ENCODE measurements around the gene SMG9.

The SMG9 gene

GRCh38 chr19:43784981-43785808 lies 30.4 kb upstream of the SMG9 start:
- no peak overlapping the region for H3K4me3 ChIP-seq (ENCODE audit: low read depth, low read length)
- DNase-seq (ENCODE audit: low read depth) = peak; percentile 71
- TF ChIP-seq POLR2A (IDR thresholded peaks at IDR 0.05; ENCODE audit: extremely low read depth, insufficient read length) = no peak
- TF ChIP-seq CTCF (IDR thresholded peaks at IDR 0.05; ENCODE audit: low read depth, low read length) = peak; percentile 87

- DNase-seq (ENCODE audit: low read depth) = peak; percentile 66
- no peak overlapping the region for H3K4me3 ChIP-seq (ENCODE audit: low read depth, low read length)
- TF ChIP-seq MAX (IDR thresholded peaks at IDR 0.05; ENCODE audit: low read depth, low read length) (no peak), POLR2A (IDR thresholded peaks at IDR 0.05; ENCODE audit: extremely low read depth, insufficient read length) (no peak), CTCF (IDR thresholded peaks at IDR 0.05; ENCODE audit: low read depth, low read length) (no peak), MYC (IDR thresholded peaks at IDR 0.05; ENCODE audit: low read depth, low read length) (no peak)
Observed at GRCh38 chr19:43784241-43784980, 29.6 kb upstream of the SMG9 start.

GRCh38 chr19:43783636-43784035 lies 28.9 kb upstream of the SMG9 start:
- no peak for TF ChIP-seq CTCF (IDR thresholded peaks at IDR 0.05; ENCODE audit: low read depth, low read length)
- TF ChIP-seq MYC (IDR thresholded peaks at IDR 0.05; ENCODE audit: low read depth, low read length) = no peak
- no peak for TF ChIP-seq MAX (IDR thresholded peaks at IDR 0.05; ENCODE audit: low read depth, low read length)
- no peak for TF ChIP-seq POLR2A (IDR thresholded peaks at IDR 0.05; ENCODE audit: extremely low read depth, insufficient read length)
- no peak overlapping the region for H3K4me3 ChIP-seq (ENCODE audit: low read depth, low read length)
- no peak for DNase-seq (ENCODE audit: low read depth)

DNA sequence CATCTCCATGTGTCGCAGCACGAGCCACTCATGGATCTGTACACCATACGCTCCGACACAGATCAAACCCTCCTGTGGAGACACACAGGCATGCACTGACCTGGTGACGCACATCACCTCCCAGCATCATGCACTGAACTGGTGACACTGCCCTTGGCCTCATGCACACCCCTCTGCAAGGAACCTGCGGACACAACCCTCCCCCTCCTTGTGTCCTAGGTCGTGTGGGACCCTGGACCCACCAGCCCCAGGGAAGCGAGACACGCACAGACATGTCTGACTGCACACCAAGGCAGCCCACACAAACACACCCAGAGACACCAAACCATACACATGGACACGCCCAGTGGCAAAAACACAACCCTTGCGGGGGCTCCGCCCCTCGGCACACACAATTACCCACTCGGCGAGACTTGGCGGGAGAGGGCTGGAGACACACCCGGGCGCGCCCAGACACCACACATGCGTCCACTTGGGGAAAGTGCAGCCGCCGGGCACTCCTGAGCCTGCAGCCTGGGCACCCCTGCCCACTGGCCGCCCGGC lies 28.0 kb upstream of the SMG9 start:
- no peak overlapping the region for H3K4me3 ChIP-seq (ENCODE audit: low read depth, low read length)
- no peak for DNase-seq (ENCODE audit: low read depth)
- no peak for TF ChIP-seq CTCF (IDR thresholded peaks at IDR 0.05; ENCODE audit: low read depth, low read length)
- no peak for TF ChIP-seq MYC (IDR thresholded peaks at IDR 0.05; ENCODE audit: low read depth, low read length)
- no peak for TF ChIP-seq POLR2A (IDR thresholded peaks at IDR 0.05; ENCODE audit: extremely low read depth, insufficient read length)
- TF ChIP-seq MAX (IDR thresholded peaks at IDR 0.05; ENCODE audit: low read depth, low read length) = no peak

DNA sequence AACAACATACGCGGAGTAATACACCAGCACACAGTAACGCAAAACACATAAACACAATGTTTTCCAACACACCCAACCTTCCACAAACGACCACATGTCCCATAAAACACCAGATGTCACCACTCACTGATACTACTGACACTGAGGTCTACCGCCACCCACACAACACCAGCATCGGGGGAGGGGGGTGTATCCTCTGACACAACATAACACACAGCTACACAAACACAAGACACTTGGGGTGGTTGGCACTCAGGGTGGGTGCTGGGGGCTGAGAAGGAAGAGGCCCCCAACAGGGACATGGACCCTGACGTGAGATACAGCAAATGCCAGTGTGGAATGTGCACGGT lies 27.5 kb upstream of the SMG9 start:
- DNase-seq (ENCODE audit: low read depth) = no peak
- no peak for TF ChIP-seq POLR2A (IDR thresholded peaks at IDR 0.05; ENCODE audit: extremely low read depth, insufficient read length)
- no peak for TF ChIP-seq CTCF (IDR thresholded peaks at IDR 0.05; ENCODE audit: low read depth, low read length)
- H3K4me3 ChIP-seq (ENCODE audit: low read depth, low read length) = no peak overlapping the region

Data from NB4 (cell line).